Activated CD4-positive, alpha-beta T cell treated with anti-CD3 and anti-CD28 coated beads, Interleukin-2, amount 50 U/mL, for 4 hours (primary cell): Measurements from ENCODE around the gene DCUN1D3.

Experiments used
- DNase-seq, 2 experiments: peaks; one replicate each; pipeline ENCODE4 v3.0.0-alpha.2; 2020

Gene DCUN1D3

DNA sequence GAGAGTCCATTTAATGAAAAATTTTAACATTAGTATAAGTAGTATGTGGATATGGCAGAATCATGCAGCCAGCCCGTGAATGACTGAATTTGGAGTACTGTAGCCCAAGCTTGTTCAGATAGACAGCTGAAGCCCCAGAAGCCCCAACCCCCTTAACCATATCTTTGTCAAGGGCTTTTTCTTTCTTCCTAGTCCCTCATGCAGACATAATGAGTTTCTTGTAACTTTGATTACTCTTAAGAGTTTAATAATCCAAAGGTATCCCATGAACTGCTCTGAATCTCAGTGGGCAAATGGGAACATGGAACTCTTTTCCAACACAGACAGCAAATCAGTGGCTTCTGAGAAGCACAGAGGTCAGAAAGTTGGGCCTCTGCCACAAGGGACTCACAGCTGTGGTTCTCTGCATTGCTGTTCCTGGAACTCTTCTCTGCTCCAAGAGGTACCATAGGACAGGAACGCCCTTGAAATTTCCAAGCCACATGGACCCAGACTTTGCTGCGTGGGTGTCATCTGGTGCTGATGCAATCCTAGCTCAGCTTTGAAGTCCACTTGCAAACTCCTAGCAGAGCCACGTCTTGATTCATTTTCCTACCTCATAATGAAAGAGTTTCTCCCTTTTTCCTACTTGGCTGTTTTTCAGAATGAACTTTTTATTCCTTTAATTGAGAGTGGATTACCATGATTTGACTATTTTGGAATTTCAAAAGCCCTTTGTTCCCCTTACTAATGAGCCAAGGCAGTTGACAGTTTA lies 18.5 kb upstream of the DCUN1D3 start:
- no peak for DNase-seq

DNA sequence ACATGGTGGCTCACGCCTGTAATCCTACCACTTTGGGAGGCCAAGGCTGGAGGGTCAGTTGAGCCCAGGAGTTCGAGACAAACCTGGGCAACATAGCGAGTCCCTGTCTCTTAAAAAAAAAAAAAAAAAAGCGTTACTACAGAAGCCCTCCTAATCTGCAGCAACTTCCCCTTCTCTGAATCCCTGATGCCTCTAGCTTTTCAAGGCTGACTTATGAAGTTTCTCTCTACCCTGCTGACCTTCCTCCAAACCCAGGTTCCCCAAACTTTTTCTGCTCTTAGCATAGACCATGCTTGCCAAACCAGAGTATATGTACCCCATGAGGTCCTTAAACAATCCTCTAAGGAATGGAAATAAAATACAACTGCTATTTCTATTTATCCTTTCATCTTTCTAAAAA lies 16.8 kb upstream of the DCUN1D3 start:
- DNase-seq = no peak

DNA sequence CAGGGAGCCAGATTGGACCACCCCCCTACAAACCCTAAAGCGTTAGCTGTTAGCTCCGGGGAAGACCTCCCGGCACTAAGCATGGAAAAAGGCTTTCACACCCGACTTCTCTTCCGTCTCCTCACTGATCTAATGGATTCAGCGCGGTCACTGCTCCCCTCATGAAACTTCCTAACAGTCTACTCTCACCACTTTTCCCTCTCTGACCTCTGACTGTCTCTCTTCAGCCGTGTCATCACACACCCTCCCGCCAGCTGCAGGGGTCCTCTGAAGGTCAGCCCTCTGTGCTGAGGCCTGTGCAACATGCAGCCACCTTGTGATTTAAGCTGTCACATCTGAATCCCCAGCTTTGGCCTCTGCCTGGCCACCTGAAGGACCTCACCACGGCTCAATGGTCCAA lies 16.1 kb upstream of the DCUN1D3 start:
- no peak for DNase-seq

DNA sequence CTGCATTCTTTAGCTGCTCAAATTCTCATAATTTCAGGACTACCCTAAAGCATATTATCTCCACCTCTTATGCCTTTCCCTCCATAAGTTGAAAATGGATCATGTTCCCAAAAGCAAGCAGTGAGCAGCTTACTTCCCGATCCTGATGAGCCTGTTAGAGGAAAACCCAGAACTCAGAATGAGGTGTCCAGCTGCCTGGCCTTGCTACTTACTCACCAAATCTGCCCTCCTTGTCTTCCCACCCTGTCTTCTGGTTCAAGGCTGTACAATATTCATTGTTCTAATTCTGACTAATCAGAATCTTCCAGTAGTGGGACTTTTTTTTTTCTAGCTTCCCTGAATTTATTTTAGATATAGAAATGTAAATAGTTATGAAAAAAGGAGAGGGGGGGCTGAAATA lies 11.2 kb upstream of the DCUN1D3 start:
- no peak for DNase-seq

DNA sequence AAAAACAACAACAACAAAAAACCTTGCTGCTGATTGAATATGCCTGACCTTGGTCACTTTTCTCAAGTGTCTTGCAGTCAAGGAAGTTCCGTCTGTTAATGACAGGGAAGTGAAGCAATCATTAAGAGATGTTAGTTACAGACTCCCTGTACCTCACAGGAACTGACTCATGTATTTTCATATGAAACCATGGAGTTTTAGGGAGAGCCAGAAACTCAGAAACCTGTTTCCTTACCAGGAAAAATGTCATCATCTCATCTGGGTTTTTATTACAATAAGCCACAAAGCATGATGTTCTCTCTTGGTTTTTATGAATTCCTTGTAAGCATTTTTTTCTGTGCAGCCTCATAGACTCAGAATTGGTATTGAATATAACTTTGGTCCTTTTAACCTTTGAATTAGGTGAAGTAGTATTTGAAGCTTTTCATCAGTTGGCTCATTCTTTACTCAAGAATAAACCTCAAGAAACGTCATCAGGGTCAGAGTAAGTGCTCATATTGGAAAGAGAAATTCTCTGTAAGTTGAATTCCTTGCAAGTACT lies 10.7 kb upstream of the DCUN1D3 start:
- DNase-seq = no peak

DNA sequence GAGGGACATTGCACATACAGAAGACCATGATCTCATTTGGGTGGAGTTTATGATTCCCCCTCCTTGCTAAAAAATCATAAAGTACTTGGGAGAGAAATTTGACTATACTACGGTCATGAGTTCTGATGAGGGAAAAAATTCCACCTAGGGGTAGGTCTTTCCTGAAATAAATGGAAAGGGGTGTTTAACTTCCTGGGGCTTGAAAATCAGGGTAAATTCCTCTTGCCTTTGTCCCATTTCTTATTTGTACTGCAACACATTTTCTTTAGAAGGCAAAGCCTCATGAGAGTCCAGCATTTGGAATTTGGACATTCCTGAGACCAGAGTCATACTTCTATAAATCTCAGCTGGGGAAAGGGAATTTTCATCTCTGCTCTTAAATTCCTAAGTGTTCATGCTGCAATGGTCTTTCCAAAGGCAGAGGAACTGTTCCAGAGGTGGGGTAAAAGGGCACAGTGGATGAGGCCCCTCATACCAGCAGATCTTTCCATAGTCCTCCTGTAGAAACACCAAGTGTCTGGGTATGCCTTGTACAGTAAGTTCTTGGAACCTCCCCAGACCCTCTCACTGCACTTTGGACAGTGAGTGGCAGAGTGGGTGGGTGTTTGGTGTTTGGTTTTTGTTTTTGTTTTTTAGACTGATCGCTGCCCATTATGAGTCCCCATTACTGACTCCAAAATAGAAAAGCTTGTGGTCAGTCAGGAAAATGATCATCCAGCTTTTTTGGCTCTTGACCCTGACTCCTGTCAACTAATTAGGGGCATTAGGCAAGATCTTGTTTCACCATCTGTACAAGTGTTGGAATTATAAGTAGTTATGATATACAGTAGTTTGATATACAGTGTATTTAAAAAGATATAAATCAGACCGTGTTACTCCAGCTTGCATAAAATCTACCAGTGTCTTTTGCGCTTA lies 6.4 kb upstream of the DCUN1D3 start:
- DNase-seq = no peak

DNA sequence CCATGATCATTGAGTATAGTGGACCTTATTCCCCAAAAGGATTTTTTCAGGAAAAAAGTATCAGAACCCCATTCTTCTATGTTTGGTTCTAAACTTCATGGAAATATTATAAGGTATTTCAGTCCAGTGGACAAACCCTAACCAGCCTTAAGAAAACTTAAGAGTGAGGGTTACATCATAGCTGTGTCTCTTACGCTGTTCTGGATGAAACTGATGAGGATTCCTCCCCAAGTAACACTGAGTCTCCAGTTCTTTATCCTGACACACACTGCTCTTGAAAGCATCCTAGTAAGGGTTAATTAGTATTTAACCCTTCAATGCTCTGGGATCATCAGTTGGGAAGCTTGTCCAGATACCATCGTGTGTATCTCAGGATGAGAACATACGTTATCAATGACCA lies 5.4 kb upstream of the DCUN1D3 start:
- no peak for DNase-seq

DNA sequence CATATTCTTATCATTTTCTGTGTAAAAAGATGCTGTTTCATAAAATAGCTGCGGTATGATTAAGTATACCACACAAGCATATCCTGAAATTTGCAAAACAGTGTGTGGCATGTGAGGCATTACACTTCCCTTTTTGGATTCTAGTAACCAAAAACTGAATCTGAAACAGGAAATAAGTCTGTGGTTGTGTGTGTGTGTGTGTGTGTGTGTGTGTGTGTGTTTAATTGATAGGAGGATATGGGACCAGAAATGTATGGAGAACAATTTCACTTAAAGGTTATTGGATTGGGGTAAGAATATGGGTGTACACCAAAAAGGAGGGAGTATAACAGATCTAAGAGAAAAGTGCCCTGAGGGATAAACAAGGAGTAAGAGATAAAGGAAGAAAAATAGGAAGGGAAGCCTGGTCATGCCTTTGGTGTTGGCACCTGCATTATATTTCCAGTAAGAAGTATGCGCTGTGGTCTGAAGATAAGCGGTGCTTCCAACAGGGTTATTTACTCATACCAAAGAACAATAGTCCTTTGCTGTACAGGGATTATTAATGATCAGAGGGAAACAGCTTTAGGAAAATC lies 4.4 kb upstream of the DCUN1D3 start:
- no peak for DNase-seq

DNA sequence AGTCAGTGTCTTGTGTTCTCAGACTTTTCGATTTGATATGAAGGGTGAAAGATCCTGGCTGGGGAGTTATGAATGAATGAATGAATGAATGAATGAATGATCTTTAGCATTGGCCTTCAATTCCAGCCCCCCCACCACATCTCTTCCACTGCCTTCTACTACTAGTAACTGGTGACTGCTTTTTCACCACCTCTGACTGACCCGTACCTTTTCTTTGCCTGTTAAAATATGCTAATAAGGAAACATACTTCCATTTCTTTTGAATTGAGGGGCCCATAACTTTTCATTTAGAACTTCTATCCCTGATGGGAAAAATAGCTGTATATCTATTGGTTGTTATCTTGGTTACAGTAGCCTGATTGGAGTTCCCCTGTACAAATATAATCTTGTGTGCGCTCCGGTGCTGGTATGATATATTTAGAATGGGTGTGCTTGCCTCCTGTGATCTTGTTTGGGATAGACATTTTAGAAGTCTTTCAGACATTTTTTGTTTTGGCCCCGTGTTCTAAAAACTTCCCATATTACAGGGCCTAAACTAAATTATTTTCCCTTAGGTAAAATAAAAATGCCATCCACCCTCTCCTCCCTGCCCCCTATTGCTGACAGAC lies 3.8 kb upstream of the DCUN1D3 start:
- DNase-seq = no peak

DNA sequence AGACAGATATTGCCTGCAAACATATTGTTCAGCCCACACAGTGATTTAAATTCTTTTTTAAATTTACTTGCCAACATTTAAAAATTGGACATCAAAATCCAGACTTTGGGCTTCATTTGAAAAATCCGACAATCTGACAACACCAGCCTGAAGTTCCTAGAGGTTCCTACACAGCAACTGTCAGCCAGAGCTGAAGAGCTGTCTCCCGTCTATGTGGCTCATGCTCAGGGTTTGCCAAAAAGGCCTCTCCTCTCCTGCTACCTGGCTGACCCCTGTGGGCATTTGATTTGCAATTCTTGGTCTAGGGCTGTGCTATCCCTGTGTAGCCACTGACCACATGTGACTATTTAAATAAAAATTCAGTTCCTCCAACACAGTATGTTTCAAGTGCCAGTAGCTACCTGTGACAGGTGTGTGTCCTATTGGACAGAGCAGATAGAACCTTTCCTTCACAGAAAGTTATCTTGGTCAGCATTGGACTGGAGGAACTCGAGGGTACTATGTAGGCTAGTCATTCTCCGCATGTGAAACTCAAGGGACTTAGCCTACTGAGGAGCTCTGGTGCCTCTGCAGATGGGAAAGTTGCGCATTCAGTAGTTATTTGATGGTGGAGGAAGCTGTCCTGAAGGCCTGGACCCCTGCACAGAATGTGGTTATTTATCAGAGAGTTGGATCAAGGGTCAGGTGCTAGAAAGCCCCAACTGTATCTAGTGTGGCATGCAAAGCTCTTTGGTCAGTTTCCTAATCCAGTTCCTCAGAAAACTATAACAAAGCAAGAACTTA lies 3.1 kb upstream of the DCUN1D3 start:
- no peak for DNase-seq

DNA sequence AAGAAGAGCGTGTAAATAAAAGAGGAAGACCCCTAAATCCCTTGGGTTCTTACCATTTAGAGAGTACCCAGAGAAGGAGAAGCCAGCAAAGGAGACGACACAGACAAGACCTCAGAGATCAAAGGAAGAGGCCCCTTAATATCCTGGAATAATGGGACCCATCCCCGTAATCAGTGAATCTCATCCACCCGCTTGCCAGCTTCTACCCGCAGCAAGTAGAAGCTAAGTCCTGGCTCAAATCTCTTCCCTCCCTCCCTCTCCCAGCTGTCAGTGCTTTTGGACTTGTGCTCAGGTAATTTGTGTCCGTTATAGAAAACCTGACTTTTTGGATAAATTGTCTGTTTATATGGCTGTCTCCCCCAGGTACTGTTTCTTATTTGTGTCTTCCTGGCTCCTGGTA lies 2.3 kb upstream of the DCUN1D3 start:
- DNase-seq = no peak

DNA sequence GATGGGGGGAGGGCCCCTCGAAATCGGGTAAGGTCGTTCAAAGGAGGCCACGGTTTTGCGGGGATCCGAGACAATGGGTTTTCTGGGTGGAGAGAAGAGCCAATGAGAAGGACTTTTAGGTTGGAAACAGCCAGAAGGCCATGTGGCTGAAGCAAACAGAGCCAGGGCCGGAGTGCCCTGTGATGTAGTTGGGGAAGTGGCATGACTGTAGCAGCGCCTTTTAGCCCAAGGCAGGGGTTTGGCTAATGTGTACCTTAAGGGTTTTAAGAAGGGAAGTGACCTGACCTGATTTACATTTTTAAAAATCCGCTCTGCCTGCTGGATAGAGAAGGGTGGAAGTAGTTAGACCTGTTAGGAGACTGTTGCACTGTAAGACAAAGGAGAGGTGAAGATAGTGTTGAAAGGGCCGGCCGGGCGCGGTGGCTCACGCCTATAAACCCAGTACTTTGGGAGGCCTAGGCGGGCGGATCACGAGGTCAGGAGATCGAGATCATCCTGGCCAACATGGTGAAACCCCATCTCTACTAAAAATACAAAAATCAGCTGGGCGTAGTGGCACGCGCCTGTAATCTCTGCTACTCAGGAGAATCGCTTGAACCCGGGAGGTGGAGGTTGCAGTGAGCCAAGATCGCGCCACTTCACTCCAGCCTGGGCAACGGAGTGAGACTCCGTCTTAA lies 1.4 kb upstream of the DCUN1D3 start:
- no peak for DNase-seq

DNA sequence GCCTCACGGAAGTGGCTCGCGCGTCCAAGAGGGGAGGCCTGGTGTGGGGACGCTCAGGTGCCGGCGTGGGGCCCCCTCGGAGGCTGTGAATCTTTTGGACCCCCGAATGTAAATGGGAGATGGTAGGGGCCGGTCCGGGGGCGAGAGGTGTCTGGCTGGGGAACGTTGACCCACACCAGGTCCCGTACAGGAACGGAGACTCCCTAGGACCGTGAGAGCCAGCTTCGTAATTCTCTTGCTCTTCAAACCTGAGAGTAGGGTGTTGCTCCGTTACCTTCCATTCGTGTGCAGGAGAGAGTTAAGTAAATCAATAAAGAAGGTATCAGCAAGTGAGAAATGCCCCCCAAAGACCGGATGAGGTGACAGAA lies 894 bp upstream of the DCUN1D3 start:
- no peak for DNase-seq

DNA sequence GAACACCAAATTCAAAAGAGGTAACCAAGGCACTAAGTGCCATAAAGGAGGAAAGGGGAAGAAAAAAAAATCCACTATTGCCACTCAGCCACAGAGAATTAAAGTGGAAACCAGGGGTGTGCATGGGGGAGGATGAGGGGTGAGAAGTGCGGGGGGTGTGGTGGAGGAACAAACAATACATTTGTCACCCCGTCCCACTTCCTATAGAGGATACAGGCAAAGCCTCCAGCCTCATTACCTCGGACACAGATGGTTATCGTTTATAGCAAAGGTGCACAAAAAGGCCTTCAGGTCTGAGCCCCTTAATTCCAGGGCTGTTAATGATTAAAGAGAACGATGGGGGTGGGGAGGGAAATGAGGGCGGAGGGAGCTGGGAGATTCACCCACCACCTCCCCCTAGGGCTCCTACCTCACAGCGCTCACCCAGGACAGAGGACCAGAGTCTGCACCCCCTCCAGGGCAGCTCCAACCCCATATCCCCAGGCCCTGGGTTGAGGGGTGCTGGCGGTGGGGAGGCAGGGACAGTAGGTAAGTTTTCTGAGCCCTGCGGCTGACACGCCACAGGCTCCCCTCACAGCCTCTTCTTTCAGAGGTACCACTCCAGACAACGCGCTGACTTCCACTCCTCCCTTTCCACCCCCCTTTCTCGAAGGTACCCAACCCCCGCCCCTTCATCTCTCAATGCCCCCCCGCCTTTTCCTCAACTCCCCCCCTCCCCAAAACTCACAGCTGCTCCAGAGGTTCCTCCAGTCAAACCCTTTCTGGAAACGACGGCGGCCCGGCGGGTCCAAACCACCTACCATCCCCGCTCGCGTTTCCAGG lies 470 bp downstream of the DCUN1D3 start:
- no peak for DNase-seq

DNA sequence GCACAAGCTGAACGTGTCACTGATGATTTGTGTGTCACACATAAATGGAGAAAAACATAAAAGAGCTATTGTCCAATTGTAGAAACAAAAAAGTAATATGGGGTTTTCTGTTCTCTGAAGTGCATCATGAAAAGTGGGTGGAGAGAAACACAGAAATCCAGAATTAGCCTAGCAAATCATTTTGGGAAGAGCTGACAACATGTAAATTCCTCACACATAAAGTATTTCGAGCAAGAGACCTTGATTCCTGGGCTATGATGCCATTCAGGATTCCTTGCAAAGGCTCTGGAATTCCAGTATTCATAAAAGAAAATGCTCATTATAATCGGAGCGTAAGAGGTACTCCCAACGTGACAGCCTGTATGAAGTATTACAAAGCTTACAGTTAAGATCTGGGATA lies 1.1 kb downstream of the DCUN1D3 start:
- DNase-seq = no peak

DNA sequence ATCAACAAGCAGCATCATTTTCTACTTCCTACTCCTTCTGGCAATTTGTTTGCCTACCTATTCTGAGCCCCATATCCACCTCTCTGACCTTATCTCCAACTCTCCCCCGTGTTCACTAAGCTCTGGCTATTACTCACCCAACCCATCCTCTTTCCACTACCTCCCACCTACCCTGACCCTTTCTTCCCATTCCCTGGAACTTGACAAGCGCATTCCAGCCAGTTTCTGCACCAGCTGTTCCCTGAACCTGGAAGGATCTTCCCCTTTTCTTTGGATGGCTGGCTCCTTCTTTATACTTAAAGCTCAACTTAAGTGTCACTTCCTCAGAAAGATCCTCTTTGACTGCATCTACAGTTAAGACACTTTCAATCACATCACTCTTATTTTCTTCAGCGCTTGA lies 2.2 kb downstream of the DCUN1D3 start:
- DNase-seq = no peak

DNA sequence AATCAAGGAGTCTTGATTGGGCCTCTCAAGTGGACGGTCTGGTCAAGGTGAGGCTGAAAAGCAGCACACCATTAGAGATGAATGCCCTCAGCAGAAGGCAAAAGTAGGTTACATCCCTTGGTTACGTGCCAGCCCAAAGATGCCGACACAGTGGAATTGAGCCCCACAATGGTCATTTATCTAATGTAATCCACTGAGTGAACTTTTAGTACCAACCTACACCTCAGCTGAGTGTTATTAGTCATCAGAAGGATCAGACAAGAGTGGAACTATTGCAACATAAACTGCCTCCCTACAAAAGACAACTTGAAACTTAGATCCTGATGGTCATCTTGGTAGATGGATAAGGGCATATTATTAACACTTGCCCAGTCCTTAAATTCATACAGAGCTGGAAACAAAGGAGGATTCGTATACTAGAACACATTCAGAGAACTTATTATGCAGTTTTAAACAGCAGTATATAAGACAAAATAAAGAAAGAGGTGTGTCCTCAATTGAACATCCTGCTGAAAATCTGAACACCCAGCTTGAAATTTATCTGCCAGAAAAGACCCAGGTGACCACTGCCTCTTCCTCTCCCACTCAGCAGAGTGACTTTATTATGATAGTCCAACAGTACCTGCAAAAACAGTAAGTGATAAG lies 2.8 kb downstream of the DCUN1D3 start:
- no peak for DNase-seq

DNA sequence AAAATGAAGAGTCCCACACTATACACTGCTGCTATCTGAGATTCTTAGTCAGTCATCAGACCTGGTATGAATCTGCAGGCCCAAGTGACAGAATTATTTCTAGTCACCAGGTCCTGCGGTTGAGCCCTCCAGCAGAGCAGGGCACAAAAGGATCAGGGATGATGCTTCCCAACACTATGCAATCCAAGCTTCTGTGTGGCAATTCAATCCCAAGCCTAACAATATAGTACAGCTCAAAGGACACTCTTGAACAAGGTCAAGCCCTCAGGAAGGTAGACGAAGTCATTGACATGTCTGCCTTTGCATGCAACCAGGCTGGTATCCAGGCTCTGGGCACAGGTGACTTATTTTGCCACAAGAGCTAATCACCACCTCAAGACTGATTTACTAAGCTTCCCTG lies 5.8 kb downstream of the DCUN1D3 start:
- no peak for DNase-seq

DNA sequence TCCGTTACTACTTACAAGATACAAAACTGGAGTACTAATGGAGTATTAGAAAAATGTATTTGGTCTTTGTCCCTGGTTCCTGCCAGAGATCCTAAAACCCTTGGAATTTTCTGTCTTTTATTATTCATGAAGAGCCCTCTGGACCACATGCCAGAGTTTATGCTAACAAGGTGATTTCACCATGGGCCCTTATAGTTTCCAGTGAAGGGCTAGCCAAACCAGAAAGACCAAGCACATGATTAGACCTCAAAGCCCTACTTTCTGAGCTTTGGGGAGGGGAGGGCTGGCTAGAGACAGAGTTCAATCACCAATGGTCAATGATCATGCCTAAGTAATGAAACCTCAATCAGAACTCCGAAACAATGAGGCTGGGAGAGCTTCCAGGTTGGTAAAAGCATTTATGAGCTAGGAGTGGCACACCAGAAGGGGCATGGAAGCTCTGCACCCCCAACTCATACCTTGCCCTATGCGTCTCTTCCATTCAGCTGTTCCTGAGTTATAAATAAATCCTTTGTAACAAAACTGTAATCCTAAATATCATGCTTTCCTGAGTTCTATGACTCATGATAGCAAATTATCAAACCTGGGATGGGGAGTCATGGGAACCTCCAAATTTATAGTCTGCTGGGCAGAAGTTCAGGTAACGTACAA lies 10.4 kb downstream of the DCUN1D3 start:
- no peak for DNase-seq

DNA sequence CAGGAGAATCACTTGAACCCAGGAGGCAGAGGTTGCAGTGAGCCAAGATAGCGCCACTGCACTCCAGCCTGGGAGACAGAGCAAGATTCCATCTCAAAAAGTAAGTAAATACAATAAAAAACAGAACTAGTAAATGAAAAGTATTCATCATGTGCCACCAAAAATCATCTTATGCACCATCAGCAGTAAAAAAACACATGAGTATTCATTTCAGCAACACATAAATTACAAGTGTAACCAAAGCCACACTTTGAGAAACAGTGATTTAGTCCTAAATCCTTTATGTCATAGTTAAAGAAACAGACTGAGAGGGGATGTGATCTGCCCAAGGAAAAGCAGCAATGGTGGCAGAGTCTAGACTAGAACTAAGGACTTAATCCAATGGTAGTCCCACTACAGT lies 13.0 kb downstream of the DCUN1D3 start:
- no peak for DNase-seq
